ENCODE data around the gene CCDC150. TPM values are rescaled to one million over a fixed set of nuclear protein-coding genes. Genes with fewer than 3 reads are reported as not detected.

CCDC150 gene
- total and polyA plus RNA-seq, 7 donors: 0.13 to 1.4 (median 0.46) TPM; not detected in 1

GRCh38 chr2:196742216-196742615 is 102.7 kb downstream of the CCDC150 start:
- Histone ChIP-seq H3K27me3 (ENCODE audit: insufficient read depth in 3 of 3, low read length in 2 of 3) (no peaks in the 10 kb centered on the region), H3K36me3 (ENCODE audit: insufficient read depth in 1 of 2, low read depth in 1 of 2) (no peaks in the 10 kb centered on the region), H3K4me1 (no peaks in the 10 kb centered on the region), H3K4me3 (no peak overlapping the region), H3K27ac (no peak overlapping the region), H3K9me3 (peaks cover 3% of the 10 kb centered on the region)
- ATAC-seq: no peak
- WGBS, 3 donors: 90 to 91% (median 91%) methylated on average over 3 of the region's 3 CpGs
- intact Hi-C loops (cut with DNase I): no loop called here
- TF ChIP-seq, protein P1, sequence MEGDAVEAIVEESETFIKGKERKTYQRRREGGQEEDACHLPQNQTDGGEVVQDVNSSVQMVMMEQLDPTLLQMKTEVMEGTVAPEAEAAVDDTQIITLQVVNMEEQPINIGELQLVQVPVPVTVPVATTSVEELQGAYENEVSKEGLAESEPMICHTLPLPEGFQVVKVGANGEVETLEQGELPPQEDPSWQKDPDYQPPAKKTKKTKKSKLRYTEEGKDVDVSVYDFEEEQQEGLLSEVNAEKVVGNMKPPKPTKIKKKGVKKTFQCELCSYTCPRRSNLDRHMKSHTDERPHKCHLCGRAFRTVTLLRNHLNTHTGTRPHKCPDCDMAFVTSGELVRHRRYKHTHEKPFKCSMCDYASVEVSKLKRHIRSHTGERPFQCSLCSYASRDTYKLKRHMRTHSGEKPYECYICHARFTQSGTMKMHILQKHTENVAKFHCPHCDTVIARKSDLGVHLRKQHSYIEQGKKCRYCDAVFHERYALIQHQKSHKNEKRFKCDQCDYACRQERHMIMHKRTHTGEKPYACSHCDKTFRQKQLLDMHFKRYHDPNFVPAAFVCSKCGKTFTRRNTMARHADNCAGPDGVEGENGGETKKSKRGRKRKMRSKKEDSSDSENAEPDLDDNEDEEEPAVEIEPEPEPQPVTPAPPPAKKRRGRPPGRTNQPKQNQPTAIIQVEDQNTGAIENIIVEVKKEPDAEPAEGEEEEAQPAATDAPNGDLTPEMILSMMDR (IDR thresholded peaks at IDR 0.05): no peak
- DNase-seq: no peak

- 65 to 84% (median 68%) methylated on average over 3 of the region's 3 CpGs for whole genome bisulfite sequencing, 3 donors
- H3K36me3 ChIP-seq (ENCODE audit: insufficient read depth in 1 of 2, low read depth in 1 of 2): no peaks in the 10 kb centered on the region
- H3K27me3 ChIP-seq (ENCODE audit: insufficient read depth in 3 of 3, low read length in 2 of 3): no peaks in the 10 kb centered on the region
- TF ChIP-seq, protein P1 (IDR thresholded peaks at IDR 0.05): no peak
- H3K4me1 ChIP-seq: no peaks in the 10 kb centered on the region
- intact Hi-C loops (cut with DNase I): no loop called here
- ATAC-seq: no peak
- H3K4me3 ChIP-seq: no peak overlapping the region
- H3K27ac ChIP-seq: no peak overlapping the region
- no peak for DNase-seq
- H3K9me3 ChIP-seq: peaks cover 3% of the 10 kb centered on the region
Measured at GRCh38 chr2:196742685-196743084, 103.2 kb downstream of the CCDC150 start.

DNA sequence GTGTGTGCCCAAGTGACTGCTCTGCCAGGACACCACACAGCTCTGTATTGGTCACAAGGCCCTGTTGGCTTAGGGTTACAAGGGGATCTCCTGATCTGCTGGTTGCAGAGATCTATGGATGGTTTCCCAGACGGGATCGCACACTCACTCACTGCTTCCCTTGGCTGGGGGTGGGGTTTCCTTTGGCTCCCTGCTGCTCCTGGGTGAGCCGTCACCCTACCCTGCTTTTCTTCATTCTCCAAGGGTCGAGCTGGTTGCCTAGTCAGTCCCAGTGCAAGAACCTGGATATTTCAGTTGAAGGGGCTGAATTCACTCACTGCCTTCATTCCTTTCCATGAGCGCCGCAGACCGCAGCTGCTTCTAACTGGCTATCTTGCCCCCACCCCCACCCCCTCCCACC is 103.7 kb downstream of the CCDC150 start:
- ATAC-seq: no peak
- TF ChIP-seq, protein P1 (IDR thresholded peaks at IDR 0.05): no peak
- Histone ChIP-seq H3K4me1 (no peaks in the 10 kb centered on the region), H3K27me3 (ENCODE audit: insufficient read depth in 3 of 3, low read length in 2 of 3) (no peaks in the 10 kb centered on the region), H3K27ac (no peak overlapping the region), H3K36me3 (ENCODE audit: insufficient read depth in 1 of 2, low read depth in 1 of 2) (no peaks in the 10 kb centered on the region), H3K9me3 (peaks cover 3% of the 10 kb centered on the region), H3K4me3 (no peak overlapping the region)
- intact Hi-C loops (cut with DNase I): no loop called here
- WGBS, 3 donors: 84 to 91% (median 90%) methylated on average over 7 of the region's 7 CpGs
- no peak for DNase-seq

DNA sequence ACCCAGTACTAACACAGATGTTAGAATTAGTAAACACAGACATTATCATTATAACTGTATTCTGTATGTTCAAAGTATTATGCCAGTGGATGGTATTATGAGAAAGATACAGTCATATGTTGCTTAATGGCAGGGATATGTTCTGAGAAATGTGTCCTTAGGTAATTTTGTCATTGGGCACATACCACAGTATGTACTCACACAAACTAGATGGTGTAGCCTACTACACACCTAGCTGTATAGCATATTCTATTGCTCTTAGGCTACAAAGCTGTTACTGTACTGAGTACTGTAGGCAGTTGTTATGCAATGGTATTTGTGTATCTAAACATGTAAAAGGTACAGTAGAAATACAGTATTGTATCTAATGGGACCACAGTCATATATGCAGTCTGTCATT is 106.2 kb downstream of the CCDC150 start:
- ATAC-seq (no peak), DNase-seq (no peak)
- H3K27me3 ChIP-seq (ENCODE audit: insufficient read depth in 3 of 3, low read length in 2 of 3): no peaks in the 10 kb centered on the region
- TF ChIP-seq, protein P1 (IDR thresholded peaks at IDR 0.05): no peak
- no peaks in the 10 kb centered on the region for H3K36me3 ChIP-seq (ENCODE audit: insufficient read depth in 1 of 2, low read depth in 1 of 2)
- H3K9me3 ChIP-seq: no peaks in the 10 kb centered on the region
- intact Hi-C loops (cut with DNase I): no loop called here
- no peaks in the 10 kb centered on the region for H3K4me1 ChIP-seq
- no peak overlapping the region for H3K4me3 ChIP-seq
- no peak overlapping the region for H3K27ac ChIP-seq

GRCh38 chr2:196747400-196747799 is 107.9 kb downstream of the CCDC150 start:
- Histone ChIP-seq H3K36me3 (ENCODE audit: insufficient read depth in 1 of 2, low read depth in 1 of 2) (no peaks in the 10 kb centered on the region), H3K27ac (no peak overlapping the region), H3K4me3 (no peak overlapping the region), H3K9me3 (no peaks in the 10 kb centered on the region), H3K4me1 (no peaks in the 10 kb centered on the region), H3K27me3 (ENCODE audit: insufficient read depth in 3 of 3, low read length in 2 of 3) (no peaks in the 10 kb centered on the region)
- TF ChIP-seq, protein P1 (IDR thresholded peaks at IDR 0.05): no peak
- WGBS, 3 donors: 93 to 97% (median 95%) methylated on average over 1 of the region's 1 CpG
- no peak for ATAC-seq
- DNase-seq: no peak
- intact Hi-C loops (cut with DNase I): no loop called here
